ENCODE results near the gene TRUB1.

- TF ChIP-seq, protein P1, sequence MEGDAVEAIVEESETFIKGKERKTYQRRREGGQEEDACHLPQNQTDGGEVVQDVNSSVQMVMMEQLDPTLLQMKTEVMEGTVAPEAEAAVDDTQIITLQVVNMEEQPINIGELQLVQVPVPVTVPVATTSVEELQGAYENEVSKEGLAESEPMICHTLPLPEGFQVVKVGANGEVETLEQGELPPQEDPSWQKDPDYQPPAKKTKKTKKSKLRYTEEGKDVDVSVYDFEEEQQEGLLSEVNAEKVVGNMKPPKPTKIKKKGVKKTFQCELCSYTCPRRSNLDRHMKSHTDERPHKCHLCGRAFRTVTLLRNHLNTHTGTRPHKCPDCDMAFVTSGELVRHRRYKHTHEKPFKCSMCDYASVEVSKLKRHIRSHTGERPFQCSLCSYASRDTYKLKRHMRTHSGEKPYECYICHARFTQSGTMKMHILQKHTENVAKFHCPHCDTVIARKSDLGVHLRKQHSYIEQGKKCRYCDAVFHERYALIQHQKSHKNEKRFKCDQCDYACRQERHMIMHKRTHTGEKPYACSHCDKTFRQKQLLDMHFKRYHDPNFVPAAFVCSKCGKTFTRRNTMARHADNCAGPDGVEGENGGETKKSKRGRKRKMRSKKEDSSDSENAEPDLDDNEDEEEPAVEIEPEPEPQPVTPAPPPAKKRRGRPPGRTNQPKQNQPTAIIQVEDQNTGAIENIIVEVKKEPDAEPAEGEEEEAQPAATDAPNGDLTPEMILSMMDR (IDR thresholded peaks at IDR 0.05), result no peak
- TF ChIP-seq POLR2A (IDR thresholded peaks at IDR 0.05), result no peak
Measured at GRCh38 chr10:115001506-115002381, 63.7 kb downstream of the TRUB1 start.
